Fibroblast of lung (primary cell): Measurements from ENCODE around the gene TSPAN10.

Source experiments
- EZH2 ChIP-seq: IDR thresholded peaks from 2 replicates; pipeline ENCODE4 v1.5.1; 2012; ENCODE audit warnings: low read length, control low read depth, mild to moderate bottlenecking; ENCODE audit errors: missing control alignments
- TF ChIP-seq, protein P1 (sequence below), 2 donors: IDR thresholded peaks in 1 of 2; conservative IDR thresholded peaks in 1 of 2; 1 replicate in 1 of 2; 2 replicates in 1 of 2; pipeline ENCODE4 v1.5.1; 2011 to 2012; ENCODE audit warnings: low read length in 2 of 2, control low read depth in 1 of 2, inconsistent platforms in 1 of 2, low read depth in 1 of 2, mild to moderate bottlenecking in 1 of 2

DNA sequence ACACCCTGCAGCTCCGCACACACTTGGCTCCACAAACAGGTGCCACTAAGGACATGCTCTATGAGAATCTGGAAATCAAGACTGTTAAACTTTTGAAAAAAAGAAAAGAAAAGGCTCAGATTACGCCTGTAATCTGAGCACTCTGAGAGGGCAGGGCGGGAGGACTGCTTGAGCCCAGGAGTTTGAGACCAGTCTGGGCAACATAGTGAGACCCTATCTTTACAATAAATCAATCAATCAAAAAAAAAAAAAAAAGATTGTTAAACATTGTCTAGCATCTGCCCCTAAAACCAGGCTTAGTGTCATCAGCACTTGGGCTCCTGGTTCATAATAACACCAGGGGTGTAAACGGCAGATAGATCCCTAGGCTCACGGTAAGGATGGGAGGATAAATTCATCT lies 47.4 kb upstream of the TSPAN10 start:
- TF ChIP-seq, protein P1, sequence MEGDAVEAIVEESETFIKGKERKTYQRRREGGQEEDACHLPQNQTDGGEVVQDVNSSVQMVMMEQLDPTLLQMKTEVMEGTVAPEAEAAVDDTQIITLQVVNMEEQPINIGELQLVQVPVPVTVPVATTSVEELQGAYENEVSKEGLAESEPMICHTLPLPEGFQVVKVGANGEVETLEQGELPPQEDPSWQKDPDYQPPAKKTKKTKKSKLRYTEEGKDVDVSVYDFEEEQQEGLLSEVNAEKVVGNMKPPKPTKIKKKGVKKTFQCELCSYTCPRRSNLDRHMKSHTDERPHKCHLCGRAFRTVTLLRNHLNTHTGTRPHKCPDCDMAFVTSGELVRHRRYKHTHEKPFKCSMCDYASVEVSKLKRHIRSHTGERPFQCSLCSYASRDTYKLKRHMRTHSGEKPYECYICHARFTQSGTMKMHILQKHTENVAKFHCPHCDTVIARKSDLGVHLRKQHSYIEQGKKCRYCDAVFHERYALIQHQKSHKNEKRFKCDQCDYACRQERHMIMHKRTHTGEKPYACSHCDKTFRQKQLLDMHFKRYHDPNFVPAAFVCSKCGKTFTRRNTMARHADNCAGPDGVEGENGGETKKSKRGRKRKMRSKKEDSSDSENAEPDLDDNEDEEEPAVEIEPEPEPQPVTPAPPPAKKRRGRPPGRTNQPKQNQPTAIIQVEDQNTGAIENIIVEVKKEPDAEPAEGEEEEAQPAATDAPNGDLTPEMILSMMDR (conservative IDR thresholded peaks at IDR 0.05 in 1 of 2, IDR thresholded peaks at IDR 0.05 in 1 of 2; ENCODE audit: low read depth in 1 of 2, low read length in 2 of 2) = no peak
- no peak for TF ChIP-seq EZH2
